ENCODE results near the gene FMC1.

Gene FMC1

GRCh38 chr7:139374246-139374645, 33.1 kb downstream of the FMC1 start:
- DNase-seq (ENCODE audit: low read depth in 2 of 2) = no peak

GRCh38 chr7:139382439-139382838, 41.3 kb downstream of the FMC1 start:
- no peak for DNase-seq (ENCODE audit: low read depth in 2 of 2)

- DNase-seq (ENCODE audit: low read depth in 2 of 2) = no peak
Observed at GRCh38 chr7:139384611-139385010, 43.5 kb downstream of the FMC1 start.

GRCh38 chr7:139387594-139387993, 46.5 kb downstream of the FMC1 start:
- DNase-seq (ENCODE audit: low read depth in 2 of 2) = no peak

- no peak for DNase-seq (ENCODE audit: low read depth in 2 of 2)
Observed at GRCh38 chr7:139389091-139389490, 48.0 kb downstream of the FMC1 start.

- no peak for DNase-seq (ENCODE audit: low read depth in 2 of 2)
Observed at GRCh38 chr7:139389774-139390173, 48.6 kb downstream of the FMC1 start.

GRCh38 chr7:139393621-139394211, 52.6 kb downstream of the FMC1 start:
- DNase-seq (ENCODE audit: low read depth in 2 of 2) = no peak

- no peak for DNase-seq (ENCODE audit: low read depth in 2 of 2)
Observed at GRCh38 chr7:139394540-139394939, 53.4 kb downstream of the FMC1 start.
